GM10266 (cell line): Measurements from ENCODE around the gene FSTL4.
A peak's percentile ranks its signal among the peaks of the same experiment; 100 is the strongest.

Source experiments
- DNase-seq: peaks from one replicate; pipeline ENCODE4 v3.0.0; 2012; ENCODE audit errors: extremely low spot score
- TF ChIP-seq, protein P1 (sequence below): IDR thresholded peaks from 2 replicates; pipeline ENCODE4 v1.5.1; 2012; ENCODE audit warnings: mild to moderate bottlenecking, low read depth; ENCODE audit not compliant: control insufficient read depth, insufficient read depth; ENCODE audit errors: missing control alignments

Gene FSTL4

GRCh38 chr5:133425222-133425621 is 187.1 kb downstream of the FSTL4 start:
- TF ChIP-seq, protein P1, sequence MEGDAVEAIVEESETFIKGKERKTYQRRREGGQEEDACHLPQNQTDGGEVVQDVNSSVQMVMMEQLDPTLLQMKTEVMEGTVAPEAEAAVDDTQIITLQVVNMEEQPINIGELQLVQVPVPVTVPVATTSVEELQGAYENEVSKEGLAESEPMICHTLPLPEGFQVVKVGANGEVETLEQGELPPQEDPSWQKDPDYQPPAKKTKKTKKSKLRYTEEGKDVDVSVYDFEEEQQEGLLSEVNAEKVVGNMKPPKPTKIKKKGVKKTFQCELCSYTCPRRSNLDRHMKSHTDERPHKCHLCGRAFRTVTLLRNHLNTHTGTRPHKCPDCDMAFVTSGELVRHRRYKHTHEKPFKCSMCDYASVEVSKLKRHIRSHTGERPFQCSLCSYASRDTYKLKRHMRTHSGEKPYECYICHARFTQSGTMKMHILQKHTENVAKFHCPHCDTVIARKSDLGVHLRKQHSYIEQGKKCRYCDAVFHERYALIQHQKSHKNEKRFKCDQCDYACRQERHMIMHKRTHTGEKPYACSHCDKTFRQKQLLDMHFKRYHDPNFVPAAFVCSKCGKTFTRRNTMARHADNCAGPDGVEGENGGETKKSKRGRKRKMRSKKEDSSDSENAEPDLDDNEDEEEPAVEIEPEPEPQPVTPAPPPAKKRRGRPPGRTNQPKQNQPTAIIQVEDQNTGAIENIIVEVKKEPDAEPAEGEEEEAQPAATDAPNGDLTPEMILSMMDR: no peak
- DNase-seq: no peak

DNA sequence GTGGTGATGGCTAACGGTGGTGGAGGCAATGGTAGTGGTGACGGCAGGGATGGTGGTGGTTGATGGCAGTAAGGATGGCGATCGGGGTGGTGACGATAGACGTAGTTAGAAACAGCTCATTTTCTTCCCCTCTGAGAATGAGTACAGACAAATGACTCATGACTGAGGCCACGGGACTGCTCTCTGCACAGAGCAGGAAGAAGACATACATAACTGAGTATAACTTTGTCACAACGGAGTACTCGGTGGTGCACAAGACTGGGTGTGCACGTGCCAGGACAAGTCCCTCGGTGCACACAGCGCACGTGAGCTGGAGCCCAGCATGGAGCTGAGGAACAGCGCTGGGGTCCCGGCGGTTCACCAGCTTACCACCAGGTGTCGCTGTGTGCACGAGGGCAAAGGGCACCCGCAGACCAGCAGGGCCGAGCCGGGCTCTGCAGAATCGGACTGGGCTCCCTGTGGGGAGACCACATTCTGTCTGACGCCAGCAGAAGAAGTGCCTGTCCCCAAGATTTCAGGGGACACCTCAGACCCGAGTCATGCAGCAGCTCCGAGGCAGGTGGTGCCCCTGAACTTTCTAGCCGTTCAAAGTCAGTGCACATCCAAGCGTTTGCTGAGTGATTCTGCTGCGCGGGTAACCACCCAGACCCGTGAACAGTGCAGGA is 188.6 kb downstream of the FSTL4 start:
- DNase-seq: peak; percentile 70
- TF ChIP-seq, protein P1: peak; percentile 95

GRCh38 chr5:133423011-133423617 is 189.2 kb downstream of the FSTL4 start:
- DNase-seq: no peak
- TF ChIP-seq, protein P1: no peak

DNA sequence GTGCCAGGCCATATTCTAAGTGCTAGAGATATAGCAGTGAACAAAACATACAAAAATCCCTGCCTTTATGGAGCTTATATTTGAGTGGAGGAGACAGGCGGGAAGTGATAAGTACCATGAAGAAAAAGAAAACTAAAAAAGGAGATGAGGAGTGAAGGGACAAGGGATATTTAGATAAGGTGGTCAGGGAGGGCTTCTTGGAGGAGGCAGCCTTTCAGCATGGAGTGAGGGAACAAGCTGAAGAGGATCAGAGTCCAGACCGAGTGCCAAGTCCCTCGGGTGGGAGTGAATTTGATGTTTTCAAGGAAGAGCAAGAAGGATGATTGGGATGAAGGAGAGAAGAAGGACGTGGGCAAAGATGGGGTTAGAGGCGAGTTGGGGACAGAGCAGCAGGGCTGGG is 190.5 kb downstream of the FSTL4 start:
- DNase-seq: no peak
- TF ChIP-seq, protein P1: no peak

- TF ChIP-seq, protein P1: no peak
- DNase-seq: no peak
Observed at GRCh38 chr5:133421394-133421793, 190.9 kb downstream of the FSTL4 start.

DNA sequence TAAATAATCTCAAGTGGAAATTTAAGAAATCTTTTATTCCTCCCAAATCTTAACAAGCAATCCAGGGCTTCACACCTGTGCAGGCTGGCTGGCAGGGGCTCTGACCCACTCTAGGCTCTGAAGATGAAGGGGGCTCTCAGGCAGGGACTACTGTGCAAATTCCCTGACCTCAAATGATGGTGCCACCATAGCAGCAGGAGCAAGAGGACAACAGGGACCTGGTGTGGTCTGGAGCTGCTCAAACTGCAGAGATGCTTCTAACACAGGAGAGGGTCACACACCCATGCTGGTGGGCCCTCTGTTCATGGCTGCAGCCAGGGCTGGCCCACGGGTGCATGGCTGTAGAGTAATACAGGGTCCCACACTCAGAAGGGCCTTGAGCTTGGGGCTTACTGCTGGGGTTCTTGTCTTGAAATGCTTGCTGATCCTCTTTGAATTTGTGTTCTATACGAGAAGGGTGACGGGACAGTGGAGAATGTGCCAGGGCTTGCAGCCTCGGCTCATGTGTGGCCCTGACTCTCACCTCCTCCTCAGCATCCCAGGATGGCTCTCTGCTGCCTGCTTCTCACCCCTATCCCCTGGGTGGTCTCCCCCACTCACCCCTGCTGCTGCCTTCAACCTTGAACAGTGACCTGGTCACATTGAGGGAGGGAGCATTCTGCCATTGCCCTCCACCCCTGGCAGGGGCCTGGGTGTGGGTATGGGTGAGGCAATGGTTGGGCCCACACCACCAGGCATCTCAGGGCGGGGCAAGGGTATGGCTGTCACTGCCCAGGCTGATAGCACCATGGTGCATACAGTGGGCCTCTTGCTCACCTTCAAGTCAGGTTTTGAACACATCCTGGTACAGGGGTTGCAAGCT is 191.7 kb downstream of the FSTL4 start:
- TF ChIP-seq, protein P1: no peak
- no peak for DNase-seq
